ENCODE data around the gene KNDC1. TPM values are rescaled to one million over a fixed set of nuclear protein-coding genes. Genes with fewer than 3 reads are reported as not detected.
A peak's percentile ranks its signal among the peaks of the same experiment; 100 is the strongest.

The KNDC1 gene
- total and polyA plus RNA-seq, 2 of the 13 experiments (the other 11 are each of a cell fraction or from before 2014, with no cell fraction given): 0.69 TPM; not detected in 1

GRCh38 chr10:133219782-133220181 is 59.8 kb downstream of the KNDC1 start:
- WGBS (ENCODE audit: low lambda C conversion rate): 34% methylated on average over 14 of the region's 28 CpGs
- no peak for ATAC-seq

GRCh38 chr10:133221331-133221730 is 61.3 kb downstream of the KNDC1 start:
- no peak overlapping the region for H3K4me3 ChIP-seq (replicated peaks in 1 of 3; ENCODE audit: insufficient read depth in 1 of 3, low read depth in 2 of 3, low read length in 3 of 3)
- FAIRE-seq (no peak), ATAC-seq (peak; percentile 23; the same call in 1 of the 3 replicates), DNase-seq (ENCODE audit: low spot score) (no peak)
- ChIA-PET CTCF (ENCODE audit: low intra/inter-chr PET ratio, low total read pairs) (no interaction called here), POLR2A (no interaction called here)
- H3K9ac ChIP-seq (ENCODE audit: insufficient read depth, low read depth, low read length): no peak overlapping the region
- no peaks in the 10 kb centered on the region for H3K79me2 ChIP-seq (ENCODE audit: insufficient read depth, low read length)
- H3K27me3 ChIP-seq (ENCODE audit: control insufficient read depth in 1 of 2, insufficient read depth in 2 of 2, low read length in 2 of 2): peaks cover 14 to 59% of the 10 kb centered on the region in 2 experiments
- no TSS peak for BruUV-seq (replicated peaks)
- intact Hi-C loops (cut with micrococcal nuclease; ENCODE audit: unreplicated experiment): no loop called here
- in situ Hi-C loops (cut with HindIII; ENCODE audit: extremely low pct_ligation_motif_present, low pct_unique_long_range_greater_than_20kb): no loop called here
- 18% methylated on average over 9 of the region's 11 CpGs for WGBS (ENCODE audit: low lambda C conversion rate)
- H3K9me3 ChIP-seq (ENCODE audit: low read length): no peaks in the 10 kb centered on the region
- no peaks in the 10 kb centered on the region for H4K20me1 ChIP-seq (ENCODE audit: insufficient read depth, low read length)
- no peak overlapping the region for H3K27ac ChIP-seq (ENCODE audit: extremely low read length, insufficient read depth, low read length)
- H3K36me3 ChIP-seq (replicated peaks in 1 of 2; ENCODE audit: control insufficient read depth in 1 of 2, insufficient read depth in 2 of 2, low read length in 2 of 2): no peaks in the 10 kb centered on the region
- no peak overlapping the region for H2AFZ ChIP-seq (ENCODE audit: low read length)
- H3K4me1 ChIP-seq (ENCODE audit: insufficient read depth, low read length): no peaks in the 10 kb centered on the region
- H3K4me2 ChIP-seq (ENCODE audit: low read depth, low read length): no peak overlapping the region
- TF ChIP-seq SNAPC2 (CRISPR knock-in tag; IDR thresholded peaks at IDR 0.05): no peak
- TF ChIP-seq ZNF687 (CRISPR knock-in tag; IDR thresholded peaks at IDR 0.05): no peak
- no peak for TF ChIP-seq RELA (CRISPR knock-in tag; IDR thresholded peaks at IDR 0.05)
- no peak for TF ChIP-seq FOSL2 (CRISPR knock-in tag; IDR thresholded peaks at IDR 0.05)
- no peak for TF ChIP-seq DNMT3B (CRISPR knock-in tag; conservative IDR thresholded peaks at IDR 0.05)
- TF ChIP-seq ZNF720 (CRISPR knock-in tag; IDR thresholded peaks at IDR 0.05): no peak
- TF ChIP-seq PHB2 (IDR thresholded peaks at IDR 0.05; ENCODE audit: partially characterized antibody): no peak

More at GRCh38 chr10:133219782-133220181, 59.8 kb downstream of the KNDC1 start:
- no peak overlapping the region for H3K27ac ChIP-seq (ENCODE audit: extremely low read length, insufficient read depth, low read length)
- H4K20me1 ChIP-seq (ENCODE audit: insufficient read depth, low read length): peaks cover 4% of the 10 kb centered on the region; the same call in 1 of the 2 replicates
- H3K9ac ChIP-seq (ENCODE audit: insufficient read depth, low read depth, low read length): no peak overlapping the region
- TF ChIP-seq MTF2 (CRISPR knock-in tag; IDR thresholded peaks at IDR 0.05; ENCODE audit: borderline replicate concordance) (no peak), ZNF550 (CRISPR knock-in tag; IDR thresholded peaks at IDR 0.05; ENCODE audit: borderline replicate concordance) (no peak), CBFB (CRISPR knock-in tag; IDR thresholded peaks at IDR 0.05) (no peak)
- no peak overlapping the region for H3K4me2 ChIP-seq (ENCODE audit: low read depth, low read length)
- ChIA-PET CTCF (ENCODE audit: low intra/inter-chr PET ratio, low total read pairs) (no interaction called here), POLR2A (no interaction called here)
- H3K27me3 ChIP-seq (ENCODE audit: control insufficient read depth in 1 of 2, insufficient read depth in 2 of 2, low read length in 2 of 2): peaks cover 11 to 57% of the 10 kb centered on the region in 2 experiments; a peak in 4 of 5 replicates
- no TSS peak for BruUV-seq (replicated peaks)
- H3K4me1 ChIP-seq (ENCODE audit: insufficient read depth, low read length): no peaks in the 10 kb centered on the region
- H3K36me3 ChIP-seq (replicated peaks in 1 of 2; ENCODE audit: control insufficient read depth in 1 of 2, insufficient read depth in 2 of 2, low read length in 2 of 2): no peaks in the 10 kb centered on the region
- intact Hi-C loops (cut with micrococcal nuclease; ENCODE audit: unreplicated experiment) (no loop called here), in situ Hi-C loops (cut with HindIII; ENCODE audit: extremely low pct_ligation_motif_present, low pct_unique_long_range_greater_than_20kb) (no loop called here)
- FAIRE-seq: no peak
- no peak overlapping the region for H3K4me3 ChIP-seq (replicated peaks in 1 of 3; ENCODE audit: insufficient read depth in 1 of 3, low read depth in 2 of 3, low read length in 3 of 3)
- no peaks in the 10 kb centered on the region for H3K79me2 ChIP-seq (ENCODE audit: insufficient read depth, low read length)
- no peak overlapping the region for H2AFZ ChIP-seq (ENCODE audit: low read length)
- no peak for DNase-seq (ENCODE audit: low spot score)
- no peaks in the 10 kb centered on the region for H3K9me3 ChIP-seq (ENCODE audit: low read length)

Data from HepG2 (cell line).